GM06990 (cell line): ENCODE measurements around the gene GNA12.
A peak's percentile ranks its signal among the peaks of the same experiment; 100 is the strongest.
"Not testable (repeated sequence)": the region's sequence is repeated elsewhere in the genome, so short reads cannot be mapped to it uniquely, and the experiment has no call there.

Experiments used
- DNase-seq: peaks from one replicate; pipeline ENCODE4 v3.0.0-alpha.2; 2011; ENCODE audit not compliant: insufficient read length; ENCODE audit errors: extremely low read depth
- H3K27me3 ChIP-seq: replicated peaks from 2 replicates; pipeline ENCODE4 v1.6.0; 2011; ENCODE audit warnings: low read length; ENCODE audit not compliant: control insufficient read depth, insufficient read depth
- H3K36me3 ChIP-seq: 2 replicates; pipeline ENCODE4 v1.5.1; 2011; ENCODE audit warnings: low read length; ENCODE audit not compliant: control insufficient read depth, insufficient read depth
- H3K4me3 ChIP-seq: replicated peaks from 2 replicates; pipeline ENCODE4 v1.5.1; 2011; ENCODE audit warnings: low read depth, mild to moderate bottlenecking, control low read depth, low read length
- TF ChIP-seq, protein P1 (sequence below): IDR thresholded peaks from 2 replicates; pipeline ENCODE4 v1.5.1; 2011; ENCODE audit warnings: low read length, control low read depth, mild to moderate bottlenecking, inconsistent platforms; ENCODE audit not compliant: insufficient read depth, poor library complexity, severe bottlenecking

GNA12 gene

DNA sequence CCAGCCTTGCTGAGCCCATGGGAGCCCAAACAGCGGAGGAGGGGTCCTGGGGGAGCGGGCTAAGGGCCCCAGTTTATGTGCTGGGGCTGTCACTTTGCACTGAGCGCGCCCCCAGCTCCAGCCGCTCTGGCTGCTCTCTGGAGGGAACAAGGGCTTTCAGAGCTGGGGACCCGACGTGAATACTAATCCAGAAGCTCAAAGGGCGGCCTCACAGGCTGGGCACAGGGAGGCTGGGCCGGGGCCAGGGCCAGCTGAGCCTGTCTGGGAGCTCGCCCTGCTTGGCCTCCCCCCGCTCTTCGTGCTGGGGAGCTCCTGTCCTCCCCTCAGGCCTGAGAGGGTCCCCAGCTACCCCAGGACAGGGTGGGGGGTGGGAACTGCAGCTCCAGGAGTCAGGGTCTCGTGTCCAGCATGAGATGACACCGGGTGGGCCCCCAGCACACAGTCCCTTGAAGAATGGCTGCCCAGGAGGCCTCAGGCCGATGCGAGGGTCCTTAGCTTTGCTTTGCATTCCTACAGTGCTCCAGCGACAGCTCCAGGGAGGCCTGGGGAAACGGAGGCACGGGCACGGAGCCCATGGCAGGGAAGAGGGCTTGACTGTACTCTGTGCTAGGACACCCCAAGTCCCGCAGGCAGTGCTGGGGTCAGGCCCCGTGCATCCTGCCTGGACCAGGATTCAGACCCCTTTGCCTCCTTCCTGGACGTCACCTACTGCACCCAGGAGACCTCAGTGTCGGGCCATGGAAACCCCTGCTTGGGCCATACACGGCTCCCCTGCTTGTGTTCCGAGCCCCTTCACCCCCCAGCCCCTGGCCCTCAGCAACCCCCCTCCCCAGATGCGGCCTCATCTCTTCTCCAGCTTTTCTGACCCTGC, 161.9 kb downstream of the GNA12 start:
- TF ChIP-seq, protein P1, sequence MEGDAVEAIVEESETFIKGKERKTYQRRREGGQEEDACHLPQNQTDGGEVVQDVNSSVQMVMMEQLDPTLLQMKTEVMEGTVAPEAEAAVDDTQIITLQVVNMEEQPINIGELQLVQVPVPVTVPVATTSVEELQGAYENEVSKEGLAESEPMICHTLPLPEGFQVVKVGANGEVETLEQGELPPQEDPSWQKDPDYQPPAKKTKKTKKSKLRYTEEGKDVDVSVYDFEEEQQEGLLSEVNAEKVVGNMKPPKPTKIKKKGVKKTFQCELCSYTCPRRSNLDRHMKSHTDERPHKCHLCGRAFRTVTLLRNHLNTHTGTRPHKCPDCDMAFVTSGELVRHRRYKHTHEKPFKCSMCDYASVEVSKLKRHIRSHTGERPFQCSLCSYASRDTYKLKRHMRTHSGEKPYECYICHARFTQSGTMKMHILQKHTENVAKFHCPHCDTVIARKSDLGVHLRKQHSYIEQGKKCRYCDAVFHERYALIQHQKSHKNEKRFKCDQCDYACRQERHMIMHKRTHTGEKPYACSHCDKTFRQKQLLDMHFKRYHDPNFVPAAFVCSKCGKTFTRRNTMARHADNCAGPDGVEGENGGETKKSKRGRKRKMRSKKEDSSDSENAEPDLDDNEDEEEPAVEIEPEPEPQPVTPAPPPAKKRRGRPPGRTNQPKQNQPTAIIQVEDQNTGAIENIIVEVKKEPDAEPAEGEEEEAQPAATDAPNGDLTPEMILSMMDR = no peak
- DNase-seq = no peak
- Histone ChIP-seq H3K4me3 (no peak overlapping the region), H3K27me3 (no peaks in the 10 kb centered on the region; the same call in 1 of the 2 replicates), H3K36me3 (no peaks in the 10 kb centered on the region)

DNA sequence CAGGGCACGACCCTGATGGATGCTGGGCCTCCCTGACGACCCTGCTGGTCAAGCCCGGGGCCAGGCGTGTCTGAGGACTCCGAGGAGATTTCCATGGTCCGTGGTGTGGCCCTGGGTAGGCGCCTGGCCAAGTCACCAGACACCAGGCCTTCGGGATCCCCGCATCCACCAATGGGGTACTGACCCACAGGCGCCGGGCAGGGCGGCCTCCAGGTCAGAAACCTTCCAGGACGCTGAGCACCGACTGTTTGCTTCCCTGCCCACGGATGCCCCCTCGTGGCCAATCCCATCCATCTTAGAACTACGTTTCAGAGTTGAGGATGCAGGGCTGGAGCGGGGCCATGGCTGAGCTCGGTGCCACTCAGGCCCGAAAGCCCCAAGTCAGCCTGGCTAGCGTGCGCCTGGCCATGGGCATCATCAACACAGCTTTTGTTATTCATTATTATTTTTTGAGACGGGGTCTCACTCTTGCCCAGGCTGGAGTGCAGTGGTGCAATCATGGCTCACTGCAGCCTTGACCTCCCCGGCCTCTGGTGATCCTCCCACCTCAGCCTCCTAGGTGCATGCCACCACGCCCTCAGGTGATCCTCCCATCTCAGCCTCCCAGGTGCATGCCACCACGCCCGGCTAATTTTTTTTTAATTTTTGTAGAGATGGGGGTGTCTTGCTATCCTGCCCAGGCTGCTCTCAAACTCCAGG, 163.2 kb downstream of the GNA12 start:
- H3K36me3 ChIP-seq = no peaks in the 10 kb centered on the region
- TF ChIP-seq, protein P1 = peak; percentile 69
- DNase-seq = no peak
- no peak overlapping the region for H3K4me3 ChIP-seq
- no peaks in the 10 kb centered on the region; the same call in 1 of the 2 replicates for H3K27me3 ChIP-seq

DNA sequence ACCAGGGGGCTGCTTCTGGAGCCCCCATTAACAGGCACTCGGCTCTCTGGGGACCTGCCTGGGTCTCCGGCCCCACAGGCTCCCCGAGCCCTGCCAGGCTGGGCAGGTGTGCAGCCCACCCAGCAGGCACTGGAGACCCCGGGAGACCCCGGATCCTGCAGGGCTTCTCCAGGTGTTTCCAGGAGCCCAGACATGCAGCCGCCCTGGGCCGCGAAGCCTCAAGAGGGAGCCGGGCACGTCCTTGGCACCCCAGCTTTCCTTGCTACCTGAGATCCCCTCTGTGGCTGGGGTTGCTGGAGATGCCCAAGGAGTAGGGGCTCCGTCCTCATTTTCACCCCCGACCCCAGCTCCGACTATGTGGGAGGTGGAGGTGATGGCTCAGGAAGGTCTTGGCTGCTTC, 163.9 kb downstream of the GNA12 start:
- DNase-seq = no peak
- Histone ChIP-seq H3K27me3 (no peaks in the 10 kb centered on the region; the same call in 1 of the 2 replicates), H3K36me3 (no peaks in the 10 kb centered on the region), H3K4me3 (no peak overlapping the region)
- TF ChIP-seq, protein P1 = no peak

DNA sequence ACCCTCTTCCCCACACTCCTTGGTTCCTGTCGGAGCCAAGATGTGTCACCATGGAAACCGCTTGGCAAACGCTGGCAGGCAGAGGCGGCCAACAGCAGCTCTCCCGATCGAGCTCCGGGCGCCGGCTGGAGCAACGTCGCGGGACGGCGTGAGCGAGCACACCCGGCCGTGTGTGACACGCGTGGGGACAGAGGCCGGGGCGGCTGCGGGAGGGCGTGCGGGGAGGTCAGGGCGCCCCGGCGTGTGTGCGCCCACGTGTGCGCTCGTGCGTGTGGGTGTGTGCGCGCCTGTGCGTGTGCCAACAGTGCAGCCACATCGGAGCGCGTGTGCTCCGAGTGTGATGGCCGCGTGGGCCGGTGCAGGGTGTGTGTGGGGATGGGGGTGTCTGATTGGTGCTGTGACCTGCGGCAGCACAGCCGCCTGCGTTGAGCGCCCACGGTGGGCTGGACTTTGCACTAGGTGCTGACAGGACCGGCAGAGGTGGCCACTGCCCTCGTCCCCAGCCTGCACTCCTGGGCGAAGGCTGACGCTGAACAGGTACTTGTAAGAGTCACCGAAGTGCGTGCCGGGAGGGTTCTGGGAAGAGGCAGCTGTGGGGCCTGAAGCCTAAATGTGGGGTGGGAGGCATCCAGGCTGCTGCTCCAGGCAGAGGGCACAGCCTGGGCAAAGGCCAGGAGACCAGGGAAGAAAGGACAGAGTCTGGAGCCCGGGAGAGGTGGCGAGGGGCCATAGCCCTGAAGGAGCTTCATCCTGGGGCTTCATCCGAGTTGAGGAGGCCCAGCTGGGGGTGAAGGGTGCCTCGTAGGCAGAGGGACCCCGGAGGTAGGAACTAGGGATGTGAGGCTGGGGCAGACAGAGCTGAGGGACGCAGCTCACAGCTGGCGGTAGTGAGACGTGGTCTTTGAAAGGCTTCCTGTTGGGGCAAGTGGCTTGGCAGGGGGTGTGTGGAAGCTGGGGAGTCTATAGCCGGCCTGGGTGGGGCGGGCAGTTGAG, 164.7 kb downstream of the GNA12 start:
- H3K4me3 ChIP-seq, H3K36me3 ChIP-seq, H3K27me3 ChIP-seq, DNase-seq: not testable (repeated sequence)

GRCh38 chr7:2678454-2678853, 165.7 kb downstream of the GNA12 start:
- not testable (repeated sequence) for H3K27me3 ChIP-seq, DNase-seq, H3K4me3 ChIP-seq, H3K36me3 ChIP-seq
